ENCODE data around the gene SFT2D3.

DNA sequence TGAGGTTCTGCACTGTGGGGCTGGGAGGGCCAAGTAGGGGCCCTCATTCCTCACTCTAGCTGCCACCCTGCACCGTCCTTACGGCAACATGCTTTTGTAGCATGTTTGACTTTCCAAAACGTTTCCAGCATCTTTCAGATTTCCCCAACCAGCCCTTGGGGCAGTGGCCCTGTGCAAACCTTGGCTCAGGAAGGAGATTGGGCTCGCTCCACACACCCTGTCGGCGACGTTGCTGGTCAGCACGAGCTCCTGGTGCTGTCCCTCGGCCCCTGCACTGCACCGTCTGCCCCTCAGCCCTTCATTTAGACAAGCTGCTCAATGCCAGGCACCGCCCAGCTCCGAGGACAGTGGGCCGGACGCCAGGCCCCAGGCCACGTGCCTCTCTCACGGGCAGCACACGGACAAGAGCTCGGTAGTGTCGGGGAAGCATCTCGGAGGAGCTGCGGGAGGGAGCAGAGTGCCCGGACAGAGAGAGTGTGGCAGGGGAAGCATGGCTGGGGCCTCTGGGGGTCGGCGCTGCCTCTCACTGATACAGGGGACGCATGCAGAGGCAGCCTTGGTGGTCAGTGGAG lies 48.4 kb upstream of the SFT2D3 start:
- TF ChIP-seq POLR2A (IDR thresholded peaks at IDR 0.05; ENCODE audit: low read length), result no peak
- TF ChIP-seq GATA1 (IDR thresholded peaks at IDR 0.05; ENCODE audit: low read depth, low read length), result no peak

All from erythroblast (primary cell).